Measurements from ENCODE around the gene JAM3. TPM values are rescaled to one million over a fixed set of nuclear protein-coding genes. Genes with fewer than 3 reads are reported as not detected.

Gene JAM3
- total RNA-seq, 4 donors from 2014 or later = 10.9 to 14.7 (median 12.1) TPM

DNA sequence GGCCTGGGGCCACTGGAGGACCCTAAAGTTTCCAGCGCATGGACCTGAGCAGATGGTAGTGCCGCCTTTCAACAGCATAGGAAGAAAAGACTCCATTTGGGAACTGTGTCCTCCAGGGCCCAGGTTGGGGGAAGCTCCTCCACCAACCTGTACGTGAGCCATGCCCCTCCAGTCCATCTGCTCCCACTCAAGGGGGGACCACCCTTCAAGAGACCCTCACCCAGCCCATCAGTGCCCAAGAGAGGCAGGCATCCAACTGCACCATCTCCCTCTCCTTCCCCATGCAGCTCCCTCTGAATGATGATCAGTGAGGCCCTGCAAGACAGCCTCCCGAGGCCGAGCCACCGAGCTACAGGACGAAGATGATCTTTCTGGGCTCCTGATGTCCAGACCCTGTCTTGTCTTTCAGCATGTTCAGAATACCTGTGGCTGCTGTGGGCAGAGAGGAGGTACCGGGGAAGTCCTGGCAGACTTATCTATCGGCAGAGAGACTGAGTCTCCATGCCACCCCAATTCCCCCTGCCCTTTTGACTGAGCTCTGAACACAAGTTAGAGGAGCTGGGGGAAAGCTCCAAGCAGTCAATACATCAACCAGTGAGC is 25.0 kb upstream of the JAM3 start:
- Histone ChIP-seq H3K27ac (no peak overlapping the region), H3K36me3 (no peaks in the 10 kb centered on the region), H3K4me3 (no peak overlapping the region), H3K9me3 (no peaks in the 10 kb centered on the region), H3K27me3 (no peaks in the 10 kb centered on the region), H3K4me1 (peaks cover 62% of the 10 kb centered on the region)
- 97% methylated on average over 6 of the region's 9 CpGs for WGBS
- DNase-seq (ENCODE audit: low spot score in 2 of 2) = no peak
- TF ChIP-seq CTCF (IDR thresholded peaks at IDR 0.05) (no peak), POLR2AphosphoS5 (IDR thresholded peaks at IDR 0.05) (no peak), POLR2A (IDR thresholded peaks at IDR 0.05) (no peak), EP300 (IDR thresholded peaks at IDR 0.05) (no peak)

DNA sequence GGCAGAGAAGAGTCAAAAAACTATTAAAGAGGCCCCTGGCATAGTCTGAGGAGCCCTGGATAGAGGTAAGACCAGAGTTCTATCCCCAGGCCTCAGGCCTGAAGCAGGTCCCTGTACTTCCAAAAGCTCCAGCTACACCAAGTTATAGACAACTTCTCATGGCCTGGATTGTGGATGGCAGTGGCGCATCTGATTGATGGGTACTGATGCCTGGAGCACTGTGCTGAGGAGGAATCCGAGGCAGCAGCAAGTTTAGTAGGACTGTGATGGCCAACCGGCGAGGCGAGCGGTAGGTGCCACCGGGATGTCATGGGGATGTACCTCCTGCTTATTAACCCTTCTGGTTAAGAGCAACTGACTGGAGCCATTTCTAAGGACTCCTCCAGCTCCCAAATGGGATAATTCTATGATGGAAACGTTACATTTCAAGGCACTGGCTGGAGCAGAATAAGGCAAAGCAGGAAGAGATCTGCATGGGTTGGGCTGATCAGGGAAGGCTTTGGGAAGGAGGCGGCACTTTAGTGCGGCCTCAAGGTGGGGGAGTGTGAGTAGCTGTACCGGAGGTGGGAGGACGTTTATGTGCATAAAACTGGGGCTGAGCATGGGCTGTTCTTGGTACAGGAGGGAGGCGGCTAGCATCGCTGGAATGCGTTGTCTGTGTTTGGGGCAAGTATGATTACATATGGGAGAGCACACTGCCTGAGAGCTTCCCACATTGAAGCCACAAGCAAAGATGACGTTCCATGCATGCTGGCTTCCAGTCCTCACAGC is 24.2 kb upstream of the JAM3 start:
- no peak overlapping the region for H3K4me3 ChIP-seq
- TF ChIP-seq EP300 (IDR thresholded peaks at IDR 0.05) (no peak), CTCF (IDR thresholded peaks at IDR 0.05) (no peak), POLR2AphosphoS5 (IDR thresholded peaks at IDR 0.05) (no peak), POLR2A (IDR thresholded peaks at IDR 0.05) (no peak)
- no peaks in the 10 kb centered on the region for H3K9me3 ChIP-seq
- H3K36me3 ChIP-seq = no peaks in the 10 kb centered on the region
- DNase-seq (ENCODE audit: low spot score in 2 of 2) = no peak
- H3K27ac ChIP-seq = no peak overlapping the region
- 82% methylated on average over 14 of the region's 16 CpGs for WGBS
- peaks cover 58% of the 10 kb centered on the region for H3K4me1 ChIP-seq
- peaks cover under 1% of the 10 kb centered on the region for H3K27me3 ChIP-seq

- no peaks in the 10 kb centered on the region for H3K36me3 ChIP-seq
- WGBS = 55% methylated on average over 25 of the region's 25 CpGs
- DNase-seq (ENCODE audit: low spot score in 2 of 2) = peak in 1 of 2 donors; percentile 56
- TF ChIP-seq CTCF (IDR thresholded peaks at IDR 0.05) (peak; percentile 12 to 47), POLR2AphosphoS5 (IDR thresholded peaks at IDR 0.05) (no peak)
- no peak overlapping the region for H3K27ac ChIP-seq
- H3K4me1 ChIP-seq = peaks cover 62% of the 10 kb centered on the region
- no peaks in the 10 kb centered on the region for H3K9me3 ChIP-seq
- H3K27me3 ChIP-seq = peaks cover 7% of the 10 kb centered on the region
- no peak overlapping the region for H3K4me3 ChIP-seq
Measured at GRCh38 chr11:134045799-134046635, 22.9 kb upstream of the JAM3 start.

GRCh38 chr11:134046681-134047449 is 22.0 kb upstream of the JAM3 start:
- peaks cover 55% of the 10 kb centered on the region for H3K4me1 ChIP-seq
- WGBS = 62% methylated on average over 30 of the region's 30 CpGs
- no peaks in the 10 kb centered on the region for H3K36me3 ChIP-seq
- peak overlapping the region; percentile 3 for H3K4me3 ChIP-seq
- H3K27ac ChIP-seq = peak overlapping the region; percentile 52
- peak; percentile 1 for TF ChIP-seq EP300 (IDR thresholded peaks at IDR 0.05)
- TF ChIP-seq POLR2A (IDR thresholded peaks at IDR 0.05) = no peak
- no peak for TF ChIP-seq POLR2AphosphoS5 (IDR thresholded peaks at IDR 0.05)
- TF ChIP-seq CTCF (IDR thresholded peaks at IDR 0.05) = no peak
- DNase-seq (ENCODE audit: low spot score in 2 of 2) = peak in 1 of 2 donors; percentile 62
- H3K9me3 ChIP-seq = no peaks in the 10 kb centered on the region
- H3K27me3 ChIP-seq = peaks cover 7% of the 10 kb centered on the region

Data from suprapubic skin (tissue), 4 donors.